Uterus (tissue), 2 donors: ENCODE data around the gene SMAD9.

Experiments used
- POLR2A ChIP-seq, 2 donors: fragments of 450-650 bp; IDR thresholded peaks; one replicate each; pipeline ENCODE4 v1.6.1; 2016; ENCODE audit warnings: antibody characterized with exemption in 2 of 2, mild to moderate bottlenecking in 1 of 2, moderate library complexity in 1 of 2
- TF ChIP-seq, protein P1 (sequence below), 4 experiments: fragments of 200-600 bp in 2 of 4; fragments of 450-650 bp in 2 of 4; sonication (generic) in 2 of 4; IDR thresholded peaks; one replicate each; pipeline ENCODE4 v1.5.1; 2016 to 2019; ENCODE audit warnings: antibody characterized with exemption in 4 of 4, mild to moderate bottlenecking in 2 of 4, moderate library complexity in 1 of 4

DNA sequence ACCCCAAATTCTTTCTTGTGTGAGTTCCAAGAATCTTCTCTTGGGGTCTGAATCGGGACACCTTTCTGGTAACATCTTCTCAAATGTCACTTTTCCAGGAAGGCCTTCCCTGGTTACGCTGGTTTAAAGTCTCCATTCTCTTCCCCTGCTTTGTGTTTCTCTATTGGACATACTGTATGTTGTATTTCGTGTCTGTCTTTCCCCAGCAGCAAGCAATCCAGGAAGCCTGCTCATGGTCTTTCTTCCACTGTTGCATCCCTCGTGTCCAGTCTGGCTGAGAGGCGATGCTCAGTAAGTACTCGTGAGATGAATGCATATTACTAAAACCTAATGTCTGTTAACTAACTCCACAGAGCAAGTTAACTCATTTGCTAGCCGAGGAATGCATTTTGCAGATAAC lies 57.3 kb downstream of the SMAD9 start:
- no peak for TF ChIP-seq POLR2A (IDR thresholded peaks at IDR 0.05)
- TF ChIP-seq, protein P1, sequence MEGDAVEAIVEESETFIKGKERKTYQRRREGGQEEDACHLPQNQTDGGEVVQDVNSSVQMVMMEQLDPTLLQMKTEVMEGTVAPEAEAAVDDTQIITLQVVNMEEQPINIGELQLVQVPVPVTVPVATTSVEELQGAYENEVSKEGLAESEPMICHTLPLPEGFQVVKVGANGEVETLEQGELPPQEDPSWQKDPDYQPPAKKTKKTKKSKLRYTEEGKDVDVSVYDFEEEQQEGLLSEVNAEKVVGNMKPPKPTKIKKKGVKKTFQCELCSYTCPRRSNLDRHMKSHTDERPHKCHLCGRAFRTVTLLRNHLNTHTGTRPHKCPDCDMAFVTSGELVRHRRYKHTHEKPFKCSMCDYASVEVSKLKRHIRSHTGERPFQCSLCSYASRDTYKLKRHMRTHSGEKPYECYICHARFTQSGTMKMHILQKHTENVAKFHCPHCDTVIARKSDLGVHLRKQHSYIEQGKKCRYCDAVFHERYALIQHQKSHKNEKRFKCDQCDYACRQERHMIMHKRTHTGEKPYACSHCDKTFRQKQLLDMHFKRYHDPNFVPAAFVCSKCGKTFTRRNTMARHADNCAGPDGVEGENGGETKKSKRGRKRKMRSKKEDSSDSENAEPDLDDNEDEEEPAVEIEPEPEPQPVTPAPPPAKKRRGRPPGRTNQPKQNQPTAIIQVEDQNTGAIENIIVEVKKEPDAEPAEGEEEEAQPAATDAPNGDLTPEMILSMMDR (IDR thresholded peaks at IDR 0.05): no peak
